Testis (tissue), 3 donors: ENCODE measurements around the gene FBXO46. TPM values are rescaled to one million over a fixed set of nuclear protein-coding genes. Genes with fewer than 3 reads are reported as not detected.
A peak's percentile ranks its signal among the peaks of the same experiment; 100 is the strongest.

Experiments used
- DNase-seq: peaks from one replicate; pipeline ENCODE4 v3.0.0-alpha.2; 2019
- H3K27ac ChIP-seq, 2 donors: fragments of 200-600 bp; sonication (generic); one replicate each; pipeline ENCODE4 v1.5.1; 2019
- H3K27me3 ChIP-seq: fragments of 200-600 bp; sonication (generic); one replicate; pipeline ENCODE4 v1.5.1; 2019
- H3K36me3 ChIP-seq: fragments of 200-600 bp; sonication (generic); one replicate; pipeline ENCODE4 v1.5.1; 2017; ENCODE audit warnings: low read depth; ENCODE audit errors: missing control alignments
- H3K4me1 ChIP-seq: fragments of 200-600 bp; sonication (generic); one replicate; pipeline ENCODE4 v1.5.1; 2019
- H3K4me3 ChIP-seq, 2 donors: fragments of 200-600 bp; sonication (generic); one replicate each; pipeline ENCODE4 v1.5.1; 2017 to 2019
- H3K9me3 ChIP-seq: fragments of 200-600 bp; sonication (generic); one replicate; pipeline ENCODE4 v1.5.1; 2017
- CTCF ChIP-seq, 3 experiments: fragments of 450-650 bp in 2 of 3; fragments of 200-600 bp in 1 of 3; sonication (generic) in 1 of 3; IDR thresholded peaks; one replicate each; pipeline ENCODE4 v1.5.1; 2016 to 2019; ENCODE audit warnings: antibody characterized with exemption in 3 of 3, mild to moderate bottlenecking in 2 of 3, moderate library complexity in 1 of 3
- POLR2A ChIP-seq: fragments of 450-650 bp; IDR thresholded peaks from one replicate; pipeline ENCODE4 v1.6.1; 2017; ENCODE audit warnings: antibody characterized with exemption, mild to moderate bottlenecking, moderate library complexity
- WGBS, 2 donors: methylation state at CpG; one replicate each; pipeline ENCODE4 v1.1.5; 2018; 5-methylcytosine and 5-hydroxymethylcytosine counted together
- intact Hi-C: fragments of 100-400 bp; cut with DNase I; formaldehyde crosslinking; loops from one replicate; pipeline ENCODE4 v1.15.1; 2023; ENCODE audit warnings: low total_unique reads
- polyA plus RNA-seq: library from polyadenylated mRNA; stranded (reverse); fragments of 350-450 nt; fragmentation: Illumina TruSeq; extraction: RNeasy Lipid Tissue Mini Kit (QIAGEN cat#74804); gene quantifications from one replicate; pipeline ENCODE4 v1.2.3, GENCODE V29; 2014; ENCODE audit warnings: low read depth, low replicate concordance; ENCODE audit not compliant: insufficient read depth
- total RNA-seq, 2 donors: library from RNA; depleted of rRNA; stranded (reverse); fragments of >200 nt; gene quantifications; one replicate each; pipeline ENCODE4 v1.2.3, GENCODE V29; 2016

FBXO46 gene
- total and polyA plus RNA-seq, 3 donors from 2014 or later: 20.1 to 24.2 (median 22.4) TPM

DNA sequence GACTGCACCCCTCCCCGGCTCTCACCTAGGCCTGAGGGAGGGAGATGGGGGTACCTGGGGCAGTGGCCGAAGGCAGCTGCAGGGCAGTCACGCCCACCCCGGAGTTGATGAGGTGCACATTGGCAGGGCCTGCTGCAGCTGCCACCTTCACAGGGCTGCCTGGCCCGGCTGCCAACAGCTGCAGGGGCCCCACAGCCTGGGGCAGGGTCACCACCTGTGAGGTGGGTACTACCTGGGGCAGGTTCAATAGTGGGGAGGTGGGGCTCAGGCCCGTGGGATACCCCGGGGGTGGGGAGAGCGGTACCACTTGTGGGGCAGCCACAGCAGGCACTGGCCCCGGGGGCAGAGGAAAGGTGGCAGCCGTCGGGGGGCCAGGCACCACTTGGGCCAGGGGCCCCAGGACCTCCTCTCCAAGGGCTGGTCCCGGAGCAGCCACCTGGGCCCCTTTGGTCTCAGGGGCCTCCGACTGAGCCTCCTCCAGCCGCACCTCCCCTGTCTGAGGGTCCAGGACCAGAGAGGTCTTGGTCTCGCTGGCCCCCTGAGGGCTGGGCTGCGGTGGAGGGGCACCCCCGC is 35.7 kb upstream of the FBXO46 start:
- TF ChIP-seq CTCF (IDR thresholded peaks at IDR 0.05): no peak
- TF ChIP-seq POLR2A: no peak

GRCh38 chr19:45765702-45766295 is 35.1 kb upstream of the FBXO46 start:
- peaks cover 39% of the 10 kb centered on the region for H3K4me1 ChIP-seq
- H3K27me3 ChIP-seq: no peaks in the 10 kb centered on the region
- no peaks in the 10 kb centered on the region for H3K9me3 ChIP-seq
- intact Hi-C loops: no loop called here
- H3K36me3 ChIP-seq: no peaks in the 10 kb centered on the region
- H3K27ac ChIP-seq: peak overlapping the region; percentile 85 to 95
- TF ChIP-seq POLR2A (no peak), CTCF (IDR thresholded peaks at IDR 0.05) (no peak)
- DNase-seq: no peak
- H3K4me3 ChIP-seq: no peak overlapping the region
- whole genome bisulfite sequencing, 2 donors: 67 to 77% methylated on average over 11 to 23 of the region's 23 CpGs

More for the DNA sequence above, 35.7 kb upstream of the FBXO46 start:
- H3K27ac ChIP-seq: peak overlapping the region; percentile 85 to 95
- H3K4me1 ChIP-seq: peaks cover 43% of the 10 kb centered on the region
- intact Hi-C loops: no loop called here
- peak overlapping the region; percentile 69 to 71 for H3K4me3 ChIP-seq
- DNase-seq: no peak
- H3K9me3 ChIP-seq: no peaks in the 10 kb centered on the region
- WGBS, 2 donors: 52 to 64% methylated on average over 7 to 17 of the region's 17 CpGs
- H3K36me3 ChIP-seq: no peaks in the 10 kb centered on the region
- H3K27me3 ChIP-seq: no peaks in the 10 kb centered on the region

GRCh38 chr19:45764945-45765701 is 34.4 kb upstream of the FBXO46 start:
- H3K27ac ChIP-seq: peak overlapping the region in 1 of 2 donors; percentile 13
- H3K4me1 ChIP-seq: peaks cover 37% of the 10 kb centered on the region
- no peaks in the 10 kb centered on the region for H3K27me3 ChIP-seq
- DNase-seq: no peak
- no peak overlapping the region for H3K4me3 ChIP-seq
- no peak for TF ChIP-seq POLR2A
- TF ChIP-seq CTCF (IDR thresholded peaks at IDR 0.05): no peak
- intact Hi-C loops: no loop called here
- WGBS, 2 donors: 54 to 70% methylated on average over 6 to 21 of the region's 21 CpGs
- H3K9me3 ChIP-seq: no peaks in the 10 kb centered on the region
- no peaks in the 10 kb centered on the region for H3K36me3 ChIP-seq

DNA sequence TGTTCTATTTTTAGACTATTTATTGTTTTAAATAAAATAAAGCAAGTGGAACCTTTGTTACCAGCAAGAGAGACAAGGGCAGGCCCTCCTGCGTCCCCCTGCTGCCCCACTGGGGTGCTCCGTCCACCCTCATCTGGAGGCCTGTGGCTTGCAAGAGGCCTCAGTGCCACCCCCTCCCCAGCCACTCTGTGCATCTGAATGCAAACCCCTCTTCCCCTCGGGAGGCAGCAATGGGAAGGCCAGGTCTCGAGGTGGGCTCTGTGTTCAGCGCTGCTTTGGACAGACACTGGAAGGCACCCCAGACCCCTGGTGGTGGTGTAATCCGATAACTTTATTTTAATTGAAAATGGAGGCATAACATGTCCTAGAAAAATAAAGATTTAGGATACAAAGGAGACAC is 33.8 kb upstream of the FBXO46 start:
- DNase-seq: no peak
- intact Hi-C loops: no loop called here
- 64 to 84% methylated on average over 5 to 6 of the region's 6 CpGs for WGBS, 2 donors
- Histone ChIP-seq H3K27me3 (no peaks in the 10 kb centered on the region), H3K9me3 (no peaks in the 10 kb centered on the region), H3K4me3 (no peak overlapping the region), H3K36me3 (no peaks in the 10 kb centered on the region), H3K27ac (peak overlapping the region; percentile 7 to 13), H3K4me1 (peaks cover 34% of the 10 kb centered on the region)
- TF ChIP-seq POLR2A (no peak), CTCF (IDR thresholded peaks at IDR 0.05) (no peak)
